HEK293 (cell line): ENCODE results near the gene ITPR3.

Experiments used
- CTCF ChIA-PET: fragments of 350-600 bp; formaldehyde crosslinking; extraction: SDS; loops from one replicate; lab custom pipeline; 2021; ENCODE audit warnings: antibody characterized with exemption; lab: Yijun Ruan, JAX
- POLR2A ChIA-PET: fragments of 300-600 bp; formaldehyde crosslinking; extraction: SDS; loops from one replicate; lab custom pipeline; 2020; ENCODE audit warnings: antibody characterized with exemption, inconsistent platforms; lab: Yijun Ruan, JAX
- H3K27ac ChIP-seq: fragments of 200-500 bp; sonication (Bioruptor generic); 2 replicates; pipeline ENCODE4 v1.5.1; 2014; ENCODE audit warnings: low read depth, low read length, control low read depth, inconsistent platforms; ENCODE audit errors: extremely low read depth
- H3K36me3 ChIP-seq, 2 experiments: fragments of 200-500 bp in 1 of 2; sonication (Bioruptor generic) in 1 of 2; 1 replicate in 1 of 2; 2 replicates in 1 of 2; pipeline ENCODE4 v1.5.1; 2014 to 2017; ENCODE audit warnings: inconsistent platforms in 2 of 2, low read length in 2 of 2; ENCODE audit not compliant: control insufficient read depth in 2 of 2, insufficient read depth in 1 of 2
- H3K4me1 ChIP-seq: fragments of 200-500 bp; sonication (Bioruptor generic); 2 replicates; pipeline ENCODE4 v1.5.1; 2014; ENCODE audit warnings: mild to moderate bottlenecking, low read length, inconsistent platforms; ENCODE audit not compliant: control insufficient read depth, insufficient read depth
- H3K4me3 ChIP-seq: 2 replicates; pipeline ENCODE4 v1.5.1; 2011; ENCODE audit warnings: low read depth, mild to moderate bottlenecking, control low read depth, low read length, moderate library complexity
- H3K9me3 ChIP-seq: fragments of 200-500 bp; sonication (Bioruptor generic); 2 replicates; pipeline ENCODE4 v1.5.1; 2014; ENCODE audit warnings: low read depth, low read length, inconsistent platforms; ENCODE audit not compliant: control insufficient read depth, insufficient read depth
- GLIS1 ChIP-seq: fragments of 450-650 bp; formaldehyde crosslinking; IDR thresholded peaks from 2 replicates; pipeline ENCODE4 v1.5.1; 2016; ENCODE audit warnings: missing biosample characterization, missing genetic modification characterization
- HOXD13 ChIP-seq: sonication (generic); formaldehyde crosslinking; IDR thresholded peaks from 2 replicates; pipeline ENCODE4 v1.8.0; 2022; ENCODE audit warnings: missing genetic modification reagents, borderline replicate concordance
- PRDM6 ChIP-seq: fragments of 450-650 bp; formaldehyde crosslinking; IDR thresholded peaks from 2 replicates; pipeline ENCODE4 v1.5.1; 2017; ENCODE audit warnings: missing biosample characterization, missing genetic modification characterization
- ZBTB17 ChIP-seq: fragments of 450-650 bp; formaldehyde crosslinking; IDR thresholded peaks from 2 replicates; pipeline ENCODE4 v1.5.1; 2016; ENCODE audit warnings: missing biosample characterization, missing genetic modification characterization
- ZBTB26 ChIP-seq: fragments of 450-650 bp; formaldehyde crosslinking; optimal IDR thresholded peaks from 2 replicates; pipeline ENCODE3; 2016; ENCODE audit warnings: missing biosample characterization, mild to moderate bottlenecking, missing genetic modification characterization
- ZFP41 ChIP-seq: fragments of 450-650 bp; formaldehyde crosslinking; IDR thresholded peaks from 2 replicates; pipeline ENCODE4 v1.5.1; 2016; ENCODE audit warnings: missing biosample characterization, missing genetic modification characterization, borderline replicate concordance
- ZIC2 ChIP-seq: fragments of 450-650 bp; formaldehyde crosslinking; IDR thresholded peaks from 2 replicates; pipeline ENCODE4 v1.5.1; 2016; ENCODE audit warnings: missing biosample characterization, missing genetic modification characterization
- ZNF10 ChIP-seq: fragments of 450-650 bp; formaldehyde crosslinking; IDR thresholded peaks from 2 replicates; pipeline ENCODE4 v1.5.1; 2017; ENCODE audit warnings: missing biosample characterization, missing genetic modification characterization
- ZNF112 ChIP-seq: fragments of 450-650 bp; formaldehyde crosslinking; IDR thresholded peaks from 2 replicates; pipeline ENCODE4 v1.5.0; 2017; ENCODE audit warnings: missing biosample characterization, missing genetic modification characterization
- ZNF362 ChIP-seq: fragments of 450-650 bp; formaldehyde crosslinking; IDR thresholded peaks from 2 replicates; pipeline ENCODE4 v1.5.1; 2016; ENCODE audit warnings: missing biosample characterization, missing genetic modification characterization
- ZNF394 ChIP-seq: fragments of 450-650 bp; formaldehyde crosslinking; IDR thresholded peaks from 2 replicates; pipeline ENCODE4 v1.5.1; 2016; ENCODE audit warnings: missing biosample characterization, missing genetic modification characterization, mild to moderate bottlenecking, moderate library complexity, borderline replicate concordance
- ZNF404 ChIP-seq: fragments of 450-650 bp; formaldehyde crosslinking; IDR thresholded peaks from 2 replicates; pipeline ENCODE4 v1.5.1; 2017; ENCODE audit warnings: missing biosample characterization, missing genetic modification characterization
- ZNF416 ChIP-seq: fragments of 450-650 bp; formaldehyde crosslinking; IDR thresholded peaks from 2 replicates; pipeline ENCODE4 v1.5.1; 2016; ENCODE audit warnings: missing biosample characterization, missing genetic modification characterization
- ZNF423 ChIP-seq: fragments of 450-650 bp; formaldehyde crosslinking; IDR thresholded peaks from 2 replicates; pipeline ENCODE4 v1.5.1; 2016; ENCODE audit warnings: missing biosample characterization, missing genetic modification characterization
- ZNF426 ChIP-seq: fragments of 450-650 bp; formaldehyde crosslinking; IDR thresholded peaks from 2 replicates; pipeline ENCODE4 v1.5.1; 2017; ENCODE audit warnings: missing biosample characterization, missing genetic modification characterization, mild to moderate bottlenecking, inconsistent platforms, moderate library complexity
- ZNF433 ChIP-seq: fragments of 450-650 bp; formaldehyde crosslinking; IDR thresholded peaks from 2 replicates; pipeline ENCODE4 v1.5.1; 2016; ENCODE audit warnings: missing biosample characterization, missing genetic modification characterization, low read depth
- ZNF555 ChIP-seq: fragments of 450-650 bp; formaldehyde crosslinking; conservative IDR thresholded peaks from 2 replicates; pipeline ENCODE4 v1.5.1; 2017; ENCODE audit warnings: missing biosample characterization, mild to moderate bottlenecking, missing genetic modification characterization, inconsistent platforms
- ZNF561 ChIP-seq: fragments of 450-650 bp; IDR thresholded peaks from 2 replicates; pipeline ENCODE4 v1.5.1; 2018; ENCODE audit warnings: missing biosample characterization, missing genetic modification characterization, borderline replicate concordance
- ZNF571 ChIP-seq: fragments of 450-650 bp; formaldehyde crosslinking; IDR thresholded peaks from 2 replicates; pipeline ENCODE4 v1.5.0; 2017; ENCODE audit warnings: missing biosample characterization, missing genetic modification characterization
- ZNF621 ChIP-seq: fragments of 450-650 bp; formaldehyde crosslinking; IDR thresholded peaks from 2 replicates; pipeline ENCODE4 v1.5.1; 2017; ENCODE audit warnings: missing biosample characterization, missing genetic modification characterization
- ZNF623 ChIP-seq: fragments of 450-650 bp; formaldehyde crosslinking; IDR thresholded peaks from 2 replicates; pipeline ENCODE4 v1.5.1; 2016; ENCODE audit warnings: missing biosample characterization, missing genetic modification characterization
- ZNF701 ChIP-seq: fragments of 450-650 bp; formaldehyde crosslinking; IDR thresholded peaks from 2 replicates; pipeline ENCODE4 v1.5.1; 2016; ENCODE audit warnings: missing biosample characterization, missing genetic modification characterization
- ZNF707 ChIP-seq: fragments of 450-650 bp; formaldehyde crosslinking; IDR thresholded peaks from 2 replicates; pipeline ENCODE4 v1.5.1; 2016; ENCODE audit warnings: missing biosample characterization, missing genetic modification characterization
- ZNF76 ChIP-seq: fragments of 450-650 bp; formaldehyde crosslinking; IDR thresholded peaks from 2 replicates; pipeline ENCODE4; 2016; ENCODE audit warnings: low read depth, missing biosample characterization, missing genetic modification characterization, borderline replicate concordance
- ZNF776 ChIP-seq: fragments of 450-650 bp; formaldehyde crosslinking; IDR thresholded peaks from 2 replicates; pipeline ENCODE4 v1.5.0; 2017; ENCODE audit warnings: missing biosample characterization, missing genetic modification characterization, borderline replicate concordance
- ZNF777 ChIP-seq: fragments of 450-650 bp; formaldehyde crosslinking; IDR thresholded peaks from 2 replicates; pipeline ENCODE4 v1.5.1; 2017; ENCODE audit warnings: missing biosample characterization, missing genetic modification characterization, borderline replicate concordance
- ZSCAN18 ChIP-seq: fragments of 450-650 bp; formaldehyde crosslinking; IDR thresholded peaks from 2 replicates; pipeline ENCODE4 v1.5.1; 2016; ENCODE audit warnings: missing biosample characterization, missing genetic modification characterization

ITPR3 gene

GRCh38 chr6:33739571-33739970, 118.4 kb downstream of the ITPR3 start:
- POLR2A ChIA-PET, result interaction anchor here (0.6 kb wide), 1 partner anchor 108 kb away, joined by 3 read pairs; no protein-coding TSS in a partner anchor
- Histone ChIP-seq H3K4me1 (peaks cover 7% of the 10 kb centered on the region), H3K36me3 (no peaks in the 10 kb centered on the region), H3K27ac (no peak overlapping the region), H3K9me3 (no peaks in the 10 kb centered on the region), H3K4me3 (no peak overlapping the region)
- TF ChIP-seq ZNF423 (tag by site-specific recombination), result no peak
- TF ChIP-seq ZNF10 (tag by site-specific recombination), result no peak
- no peak for TF ChIP-seq ZNF426 (tag by site-specific recombination)
- no peak for TF ChIP-seq GLIS1 (tag by site-specific recombination)
- no peak for TF ChIP-seq ZNF433
- no peak for TF ChIP-seq ZNF112 (tag by site-specific recombination)
- TF ChIP-seq ZNF623 (tag by site-specific recombination), result no peak
- TF ChIP-seq ZFP41 (tag by site-specific recombination), result no peak
- TF ChIP-seq ZNF776 (tag by site-specific recombination), result no peak
- no peak for TF ChIP-seq ZNF571 (tag by site-specific recombination)
- TF ChIP-seq ZNF701 (tag by site-specific recombination), result no peak
- CTCF ChIA-PET, result interaction anchor here (0.6 to 1.1 kb wide), 4 partner anchors 16 to 1849 kb away, joined by 3 to 4 read pairs (median 3); no protein-coding TSS in a partner anchor

GRCh38 chr6:33740204-33740608, 119.1 kb downstream of the ITPR3 start:
- H3K4me1 ChIP-seq, result peaks cover 12% of the 10 kb centered on the region
- CTCF ChIA-PET, result interaction anchor here (0.7 to 2.4 kb wide), 4 partner anchors 16 to 288 kb away, joined by 3 to 8 read pairs (median 4); no protein-coding TSS in a partner anchor
- no peaks in the 10 kb centered on the region for H3K36me3 ChIP-seq
- no peak overlapping the region for H3K27ac ChIP-seq
- TF ChIP-seq ZIC2 (peak; percentile 24; the same call in 1 of the 2 replicates), ZNF707 (tag by site-specific recombination) (no peak), HOXD13 (CRISPR knock-in tag) (0 out of 2 replicates have a peak, but pooled peaks have one; percentile 30), ZNF555 (tag by site-specific recombination) (no peak)
- TF ChIP-seq, all 188 proteins: peak for 2
- Histone ChIP-seq H3K9me3 (no peaks in the 10 kb centered on the region), H3K4me3 (no peak overlapping the region)
- POLR2A ChIA-PET, result interaction anchor here (0.6 kb wide), 1 partner anchor 107 kb away, joined by 3 read pairs; no protein-coding TSS in a partner anchor

- ChIA-PET POLR2A (interaction anchor here (0.7 kb wide), 1 partner anchor 293 kb away, joined by 3 read pairs; no protein-coding TSS in a partner anchor), CTCF (interaction anchor here (2.4 to 5.3 kb wide), 2 partner anchors 31 to 287 kb away, joined by 8 to 26 read pairs; no protein-coding TSS in a partner anchor)
- peaks cover 16% of the 10 kb centered on the region for H3K4me1 ChIP-seq
- no peaks in the 10 kb centered on the region for H3K9me3 ChIP-seq
- H3K36me3 ChIP-seq, result no peaks in the 10 kb centered on the region
- no peak overlapping the region for H3K4me3 ChIP-seq
- no peak overlapping the region for H3K27ac ChIP-seq
- TF ChIP-seq ZNF362 (tag by site-specific recombination) (no peak), ZSCAN18 (tag by site-specific recombination) (no peak), ZNF777 (tag by site-specific recombination) (no peak), ZNF416 (tag by site-specific recombination) (no peak), ZNF394 (tag by site-specific recombination) (no peak), ZNF561 (tag by site-specific recombination) (no peak), ZBTB17 (tag by site-specific recombination) (no peak), ZNF404 (no peak), ZBTB26 (tag by site-specific recombination) (no peak), ZNF76 (tag by site-specific recombination) (no peak), ZNF621 (tag by site-specific recombination) (no peak), PRDM6 (no peak)
Measured at GRCh38 chr6:33740794-33741193, 119.7 kb downstream of the ITPR3 start.
